H1 (cell line): ENCODE measurements around the gene HIPK1. TPM values are rescaled to one million over a fixed set of nuclear protein-coding genes. Genes with fewer than 3 reads are reported as not detected.

Source experiments
- CTCF ChIA-PET: fragments of 300-600 bp; sonication (Branson Sonifier 250); formaldehyde crosslinking; loops from one replicate; lab custom pipeline; 2021; ENCODE audit not compliant: partially characterized antibody; lab: Charles Lee
- POLR2A ChIA-PET: fragments of 300-600 bp; sonication (Branson Sonifier 250); formaldehyde crosslinking; loops from one replicate; lab custom pipeline; 2021; ENCODE audit warnings: inconsistent platforms; ENCODE audit not compliant: partially characterized antibody; lab: Charles Lee
- DNase-seq, 2 experiments: peaks; one replicate each; pipeline versions ENCODE4 v3.0.0 to v3.0.0-alpha.2; 2010 to 2022; ENCODE audit warnings: low spot score in 2 of 2, low read depth in 1 of 2, mixed read lengths in 1 of 2
- FAIRE-seq: peaks from 2 replicates; lab custom pipeline; 2011; peaks lifted over from hg19 to GRCh38; lab: Jason Lieb, UNC
- H2AFZ ChIP-seq: 2 replicates; pipeline ENCODE4 v1.8.1; 2012; ENCODE audit warnings: low read length, inconsistent platforms
- H2AK5ac ChIP-seq: 2 replicates; pipeline ENCODE4 v1.6.1; 2013; ENCODE audit warnings: low read depth, low read length
- H2BK120ac ChIP-seq: replicated peaks from 2 replicates; pipeline ENCODE3; 2013; ENCODE audit warnings: low read depth, low read length, inconsistent platforms
- H2BK12ac ChIP-seq: 2 replicates; pipeline ENCODE4 v1.6.1; 2013; ENCODE audit warnings: low read depth, low read length
- H2BK15ac ChIP-seq: 2 replicates; pipeline ENCODE4 v1.6.1; 2013; ENCODE audit warnings: low read length
- H2BK20ac ChIP-seq: 2 replicates; pipeline ENCODE4 v1.6.1; 2013; ENCODE audit warnings: low read length
- H2BK5ac ChIP-seq: 2 replicates; pipeline ENCODE4 v1.6.1; 2013; ENCODE audit warnings: low read depth, low read length
- H3K14ac ChIP-seq: 2 replicates; pipeline ENCODE4 v1.6.1; 2013; ENCODE audit warnings: inconsistent platforms; ENCODE audit not compliant: insufficient read length
- H3K18ac ChIP-seq: 2 replicates; pipeline ENCODE4 v1.6.1; 2013; ENCODE audit warnings: low read length; ENCODE audit errors: extremely low read depth
- H3K23ac ChIP-seq: 2 replicates; pipeline ENCODE4 v1.6.1; 2013; ENCODE audit warnings: inconsistent platforms; ENCODE audit not compliant: insufficient read length
- H3K23me2 ChIP-seq: 2 replicates; pipeline ENCODE4 v1.6.1; 2013; ENCODE audit warnings: low read depth, low read length
- H3K27ac ChIP-seq: 2 replicates; pipeline ENCODE4 v1.6.1; 2011; ENCODE audit warnings: low read depth, low read length, inconsistent platforms
- H3K27me3 ChIP-seq, 4 experiments: replicated peaks in 1 of 4; 1 replicate in 1 of 4; 2 replicates in 3 of 4; pipeline versions ENCODE4 v1.6.1 to v1.8.1; 2011 to 2013; ENCODE audit warnings: low read length in 3 of 4, mild to moderate bottlenecking in 3 of 4, inconsistent platforms in 2 of 4, mixed read lengths in 2 of 4, moderate library complexity in 1 of 4; ENCODE audit not compliant: control insufficient read depth in 3 of 4, insufficient read depth in 3 of 4; ENCODE audit errors: extremely low read depth in 1 of 4
- H3K36me3 ChIP-seq, 4 experiments: 2 replicates each; pipeline versions ENCODE4 v1.6.1 to v1.8.1; 2011 to 2013; ENCODE audit warnings: mild to moderate bottlenecking in 4 of 4, low read length in 3 of 4, moderate library complexity in 2 of 4, control low read depth in 1 of 4, inconsistent platforms in 1 of 4; ENCODE audit not compliant: insufficient read depth in 4 of 4, control insufficient read depth in 2 of 4
- H3K4ac ChIP-seq: replicated peaks from 2 replicates; pipeline ENCODE3; 2013; ENCODE audit warnings: low read length, low read depth, mixed read lengths, inconsistent platforms; ENCODE audit not compliant: insufficient read length
- H3K4me1 ChIP-seq, 4 experiments: replicated peaks in 1 of 4; 1 replicate in 1 of 4; 2 replicates in 3 of 4; pipeline versions ENCODE4 v1.6.1 to v1.8.1; 2011 to 2013; ENCODE audit warnings: low read length in 3 of 4, inconsistent platforms in 2 of 4, mixed read lengths in 1 of 4; ENCODE audit not compliant: insufficient read depth in 4 of 4, control insufficient read depth in 3 of 4
- H3K4me2 ChIP-seq, 2 experiments: 2 replicates each; pipeline versions ENCODE4 v1.6.1 to v1.8.1; 2011 to 2013; ENCODE audit warnings: low read depth in 2 of 2, low read length in 2 of 2, control low read depth in 1 of 2, inconsistent platforms in 1 of 2, mild to moderate bottlenecking in 1 of 2; ENCODE audit not compliant: insufficient read depth in 1 of 2
- H3K4me3 ChIP-seq, 4 experiments: fragments of 200-600, 300-600 bp in 1 of 4; sonication (generic), shearing (Covaris generic), sonication (Bioruptor Twin) in 1 of 4; 2 replicates each; pipeline versions ENCODE4 v1.5.1 to v1.8.1; 2011 to 2016; ENCODE audit warnings: low read length in 4 of 4, low read depth in 3 of 4, control low read depth in 2 of 4, inconsistent platforms in 2 of 4, mild to moderate bottlenecking in 2 of 4, mixed read lengths in 1 of 4, moderate library complexity in 1 of 4; ENCODE audit not compliant: insufficient read depth in 2 of 4; ENCODE audit errors: extremely low read depth in 1 of 4
- H3K56ac ChIP-seq: replicated peaks from 2 replicates; pipeline ENCODE3; 2013; ENCODE audit warnings: low read depth, mild to moderate bottlenecking, mixed read lengths, low read length, inconsistent platforms; ENCODE audit not compliant: insufficient read length
- H3K79me1 ChIP-seq: 2 replicates; pipeline ENCODE4 v1.6.1; 2013; ENCODE audit warnings: low read depth, low read length, control low read depth
- H3K79me2 ChIP-seq, 2 experiments: 2 replicates each; pipeline versions ENCODE4 v1.6.1 to v1.8.1; 2012 to 2013; ENCODE audit warnings: low read length in 2 of 2, mild to moderate bottlenecking in 2 of 2, inconsistent platforms in 1 of 2; ENCODE audit not compliant: insufficient read depth in 2 of 2, control insufficient read depth in 1 of 2
- H3K9ac ChIP-seq, 4 experiments: replicated peaks in 1 of 4; 1 replicate in 1 of 4; 2 replicates in 3 of 4; pipeline versions ENCODE4 v1.6.1 to v1.8.1; 2011 to 2013; ENCODE audit warnings: low read depth in 3 of 4, low read length in 3 of 4, control low read depth in 2 of 4, mild to moderate bottlenecking in 2 of 4, moderate library complexity in 2 of 4, inconsistent platforms in 1 of 4; ENCODE audit errors: extremely low read depth in 1 of 4
- H3K9me3 ChIP-seq, 2 experiments: 2 replicates each; pipeline versions ENCODE4 v1.6.1 to v1.8.1; 2012 to 2013; ENCODE audit warnings: mild to moderate bottlenecking in 2 of 2, moderate library complexity in 2 of 2, control low read depth in 1 of 2, inconsistent platforms in 1 of 2, low read depth in 1 of 2, low read length in 1 of 2, mixed read lengths in 1 of 2; ENCODE audit not compliant: insufficient read depth in 2 of 2
- H4K20me1 ChIP-seq, 2 experiments: replicated peaks in 1 of 2; 2 replicates each; pipeline versions ENCODE3 to v1.8.1; 2011 to 2013; ENCODE audit warnings: inconsistent platforms in 2 of 2, low read length in 2 of 2, mild to moderate bottlenecking in 1 of 2; ENCODE audit not compliant: insufficient read depth in 2 of 2, control insufficient read depth in 1 of 2
- H4K5ac ChIP-seq: 2 replicates; pipeline ENCODE4 v1.6.1; 2013; ENCODE audit warnings: low read length, low read depth, mixed read lengths, inconsistent platforms; ENCODE audit not compliant: insufficient read length
- H4K8ac ChIP-seq: 2 replicates; pipeline ENCODE4 v1.8.0; 2013; ENCODE audit warnings: mild to moderate bottlenecking, moderate library complexity, low read length, inconsistent platforms; ENCODE audit not compliant: insufficient read depth; ENCODE audit errors: extremely low read depth
- H4K91ac ChIP-seq: replicated peaks from 2 replicates; pipeline ENCODE3; 2013; ENCODE audit warnings: low read length, mixed read lengths, inconsistent platforms; ENCODE audit not compliant: insufficient read length
- ASH2L ChIP-seq: fragments of 200-600, 300-600 bp; sonication (generic); IDR thresholded peaks from one replicate; pipeline ENCODE4 v1.7.1; 2017; ENCODE audit warnings: low read length
- ATF3 ChIP-seq: IDR thresholded peaks from 2 replicates; pipeline ENCODE4 v1.6.1; 2011; ENCODE audit warnings: low read depth, mild to moderate bottlenecking, low read length; ENCODE audit not compliant: insufficient read depth
- CBX8 ChIP-seq: fragments of 300-800, 300-1000 bp; sonication (generic); IDR thresholded peaks from 2 replicates; pipeline ENCODE4 v1.7.1; 2016; ENCODE audit warnings: low read depth, low read length, borderline replicate concordance
- CTCF ChIP-seq, 3 experiments: IDR thresholded peaks; 1 replicate in 2 of 3; 2 replicates in 1 of 3; pipeline versions ENCODE4 v1.5.1 to v1.6.1; 2011; ENCODE audit warnings: low read length in 3 of 3, mild to moderate bottlenecking in 3 of 3, inconsistent platforms in 2 of 3, low read depth in 1 of 3, moderate library complexity in 1 of 3; ENCODE audit not compliant: insufficient read depth in 1 of 3; ENCODE audit errors: control extremely low read depth in 1 of 3
- E2F6 ChIP-seq: IDR thresholded peaks from 2 replicates; pipeline ENCODE4 v1.6.1; 2012; ENCODE audit warnings: inconsistent platforms
- HDAC2 ChIP-seq, 2 experiments: fragments of 300-600 bp in 1 of 2; sonication (generic) in 1 of 2; IDR thresholded peaks; 2 replicates each; pipeline ENCODE4 v1.6.1; 2011 to 2012; ENCODE audit warnings: low read depth in 2 of 2, low read length in 2 of 2, mild to moderate bottlenecking in 2 of 2, moderate library complexity in 2 of 2, borderline replicate concordance in 1 of 2, inconsistent platforms in 1 of 2
- NANOG ChIP-seq: IDR thresholded peaks from 2 replicates; pipeline ENCODE4 v1.6.1; 2011; ENCODE audit warnings: low read length, low read depth, mild to moderate bottlenecking, inconsistent platforms; ENCODE audit not compliant: insufficient read depth, poor library complexity, severe bottlenecking
- RBBP5 ChIP-seq: IDR thresholded peaks from 2 replicates; pipeline ENCODE4 v1.7.1; 2012; ENCODE audit warnings: low read depth, mild to moderate bottlenecking, inconsistent platforms, low read length, moderate library complexity, borderline replicate concordance
- TCF12 ChIP-seq: IDR thresholded peaks from 2 replicates; pipeline ENCODE4 v1.6.1; 2011; ENCODE audit warnings: low read depth, mild to moderate bottlenecking, low read length
- WGBS, 2 experiments: shearing (Covaris generic) in 1 of 2; methylation state at CpG; one replicate each; pipeline versions ENCODE4 v1.1.6 to v1.1.7; 2013 to 2015; ENCODE audit warnings: low lambda C conversion rate in 2 of 2, mixed read lengths in 2 of 2, inconsistent platforms in 1 of 2, low coverage in 1 of 2, missing lambda C conversion rate in 1 of 2; ENCODE audit not compliant: insufficient replicate concordance in 2 of 2, insufficient coverage in 1 of 2, insufficient read length in 1 of 2; ENCODE audit errors: extremely low coverage in 1 of 2, missing lambda C conversion rate in 1 of 2; 5-methylcytosine and 5-hydroxymethylcytosine counted together
- polyA plus RNA-seq, 7 experiments: library from polyadenylated mRNA; depleted of rRNA in 3 of 7; stranded (reverse) in 5 of 7; unstranded in 2 of 7; fragments of >200 nt in 5 of 7; fragments of 200-250 nt in 2 of 7; gene quantifications; 1 replicate in 5 of 7; 2 replicates in 1 of 7; 4 replicates in 1 of 7; pipeline versions ENCODE4 v1.2.1 to v1.2.3, GENCODE V29; 2011 to 2013; ENCODE audit warnings: missing spikeins in 2 of 7, mixed read lengths in 2 of 7
- total RNA-seq: library from RNA; stranded (reverse); fragmentation: NEBNext Ultra II Directional; extraction: Animal tissue kit (Norgen Biotek cat#: 25700); gene quantifications from 2 replicates; pipeline ENCODE4 v1.2.1, GENCODE V29; 2021

The HIPK1 gene
- total and polyA plus RNA-seq, 2 of the 8 experiments (the other 6 are each of a cell fraction or from before 2014, with no cell fraction given), result 46.2 to 64.3 TPM

- no peaks in the 10 kb centered on the region for H4K20me1 ChIP-seq
- no peak overlapping the region for H2BK15ac ChIP-seq
- no peaks in the 10 kb centered on the region for H3K79me1 ChIP-seq
- no peak overlapping the region for H2BK20ac ChIP-seq
- no peak overlapping the region for H3K14ac ChIP-seq
- peaks cover 0 to 19% of the 10 kb centered on the region in 2 experiments; a peak in 1 of 4 replicates for H3K79me2 ChIP-seq
- no peak overlapping the region for H3K23ac ChIP-seq
- FAIRE-seq, result no peak
- H4K8ac ChIP-seq, result no peak overlapping the region
- H3K9me3 ChIP-seq, result no peaks in the 10 kb centered on the region
- no peak overlapping the region for H3K56ac ChIP-seq
- ChIA-PET CTCF (interaction anchor here (9.3 kb wide), 1 partner anchor 12 kb away, joined by 31 read pairs; no protein-coding TSS in a partner anchor), POLR2A (no interaction called here)
- no peak overlapping the region for H3K18ac ChIP-seq
- TF ChIP-seq NANOG (no peak), CTCF (IDR thresholded peaks at IDR 0.05; ENCODE audit: control extremely low read depth in 1 of 3, insufficient read depth in 1 of 3, low read depth in 1 of 3, low read length in 3 of 3) (no peak), ASH2L (no peak), TCF12 (no peak), RBBP5 (no peak), E2F6 (no peak), HDAC2 (IDR thresholded peaks at IDR 0.05; ENCODE audit: borderline replicate concordance in 1 of 2, low read depth in 2 of 2, low read length in 2 of 2) (no peak), ATF3 (no peak), CBX8 (no peak)
- no peak overlapping the region for H2BK12ac ChIP-seq
- H3K4me1 ChIP-seq, result no peaks in the 10 kb centered on the region
- no peak overlapping the region for H2AK5ac ChIP-seq
- no peak overlapping the region for H2BK5ac ChIP-seq
- H3K27me3 ChIP-seq, result no peaks in the 10 kb centered on the region
- H4K91ac ChIP-seq, result no peak overlapping the region
- H2BK120ac ChIP-seq, result no peak overlapping the region
- H3K23me2 ChIP-seq, result no peaks in the 10 kb centered on the region
- no peak overlapping the region for H4K5ac ChIP-seq
- H3K27ac ChIP-seq, result no peak overlapping the region
- DNase-seq, result no peak
- no peak overlapping the region for H3K4ac ChIP-seq
- 89% methylated on average over 1 of the region's 1 CpG; no CpG with 5 or more reads in 1 of the 2 experiments for WGBS, 2 experiments
- H3K36me3 ChIP-seq, result peaks cover 0 to 9% (median 0%) of the 10 kb centered on the region in 4 experiments; a peak in 1 of 8 replicates
- no peak overlapping the region for H3K4me2 ChIP-seq
- no peak overlapping the region for H3K4me3 ChIP-seq
- no peak overlapping the region for H3K9ac ChIP-seq
- H2AFZ ChIP-seq, result no peak overlapping the region
These were observed 21.8 kb downstream of the HIPK1 start for GRCh38 chr1:113950908-113951307.
